Stimulated activated naive CD8-positive, alpha-beta T cell treated with anti-CD3 and anti-CD28 coated beads, Interleukin-15, amount 100 ng/mL, for 72 hours (primary cell): ENCODE data around the gene KPNA3.

Experiments used
- ATAC-seq: fragments of 150-1000 bp; cut with Tn5 transposase; 2 replicates; pipeline ENCODE4 v1.10.0; 2021; ENCODE audit warnings: mild to moderate bottlenecking, moderate library complexity
- DNase-seq, 2 donors: peaks; one replicate each; pipeline ENCODE4 v3.0.0; 2021 to 2022
- H3K27ac Mint-ChIP-seq, 2 donors: one replicate each; pipeline ENCODE4 v1.8.0; 2022; ENCODE audit warnings: mild to moderate bottlenecking in 2 of 2, mixed read lengths in 2 of 2, moderate library complexity in 2 of 2
- H3K27me3 Mint-ChIP-seq: one replicate; pipeline ENCODE4 v1.8.0; 2022; ENCODE audit warnings: mixed read lengths
- H3K4me1 Mint-ChIP-seq: one replicate; pipeline ENCODE4 v1.8.0; 2022; ENCODE audit warnings: mild to moderate bottlenecking, mixed read lengths
- H3K4me3 Mint-ChIP-seq, 2 donors: one replicate each; pipeline ENCODE4 v1.8.0; 2022; ENCODE audit warnings: mild to moderate bottlenecking in 2 of 2, mixed read lengths in 2 of 2, moderate library complexity in 1 of 2
- H3K9me3 Mint-ChIP-seq, 2 donors: one replicate each; pipeline ENCODE4 v1.8.0; 2022; ENCODE audit warnings: mixed read lengths in 2 of 2

KPNA3 gene

DNA sequence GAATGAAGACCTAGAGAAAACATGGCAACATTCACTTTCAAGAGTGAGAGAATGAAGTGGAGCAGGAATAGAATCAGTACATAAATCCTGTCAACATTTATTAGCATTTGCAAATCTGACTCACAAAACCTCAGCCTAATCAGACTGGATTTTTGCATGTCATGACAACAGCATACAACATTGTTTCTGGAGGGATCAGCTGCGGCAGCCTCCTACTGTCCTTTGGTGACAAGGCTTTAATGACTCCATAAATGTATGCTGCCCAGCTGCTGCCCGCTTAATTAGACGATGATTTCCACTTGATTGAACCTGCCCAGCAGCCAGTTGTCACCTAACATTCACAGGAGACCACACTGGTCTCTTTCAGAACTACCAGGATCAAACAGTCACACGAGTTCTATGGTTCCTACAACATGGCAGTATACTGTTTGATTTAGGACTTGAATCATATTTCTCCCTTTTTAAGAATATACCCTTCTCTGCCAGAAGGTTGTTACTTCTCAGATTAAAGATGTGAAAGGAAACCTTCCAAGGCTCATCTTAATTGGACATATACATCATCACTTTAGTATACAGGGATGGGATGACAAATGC is 110.5 kb downstream of the KPNA3 start:
- no peak for DNase-seq
- Mint-ChIP-seq H3K4me3 (no peak overlapping the region), H3K27ac (no peak overlapping the region)

GRCh38 chr13:49679246-49679645 is 113.2 kb downstream of the KPNA3 start:
- Mint-ChIP-seq H3K9me3 (no peaks in the 10 kb centered on the region), H3K4me3 (no peak overlapping the region), H3K27me3 (no peaks in the 10 kb centered on the region), H3K4me1 (peaks cover 10% of the 10 kb centered on the region), H3K27ac (peak overlapping the region; percentile 42 to 65)
- ATAC-seq = no peak
- DNase-seq = no peak

More for the DNA sequence above, 110.5 kb downstream of the KPNA3 start:
- Mint-ChIP-seq H3K9me3 (no peaks in the 10 kb centered on the region), H3K27me3 (no peaks in the 10 kb centered on the region), H3K4me1 (peaks cover 26% of the 10 kb centered on the region)
- no peak for ATAC-seq

DNA sequence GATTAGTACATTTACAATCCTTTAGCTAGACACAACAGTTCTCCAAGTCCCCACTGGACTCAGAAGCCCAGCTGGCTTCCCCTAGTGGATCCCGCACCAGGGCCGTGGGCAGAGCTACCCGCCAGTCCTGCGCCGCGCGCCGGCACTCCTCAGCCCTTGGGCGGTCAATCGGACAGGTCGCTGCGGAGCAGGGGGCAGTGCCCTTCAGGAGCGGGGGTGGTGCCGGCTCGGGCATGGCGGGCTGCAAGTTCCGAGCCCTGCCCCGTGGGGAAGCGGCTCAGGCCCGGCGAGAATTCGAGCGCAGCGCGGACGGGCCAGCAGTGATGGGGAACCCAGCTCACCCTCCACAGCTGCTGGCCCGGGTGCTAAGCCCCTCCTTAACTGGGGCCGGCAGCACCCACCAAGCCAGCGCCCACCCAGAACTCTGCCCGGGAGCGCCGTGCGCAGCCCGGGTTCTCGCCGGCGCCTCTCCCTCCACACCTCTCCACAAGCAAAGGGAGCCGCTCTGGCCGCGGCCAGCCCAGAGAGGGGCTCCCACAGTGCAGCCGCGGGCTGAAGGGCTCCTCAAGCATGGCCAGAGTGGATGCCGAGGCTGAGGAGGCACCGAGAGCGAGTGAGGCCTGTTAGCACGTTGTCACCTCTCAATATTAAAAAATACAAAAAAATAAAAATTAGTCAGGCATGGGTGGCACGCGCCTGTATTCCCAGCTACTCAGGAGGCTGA is 114.1 kb downstream of the KPNA3 start:
- Mint-ChIP-seq H3K27me3 (no peaks in the 10 kb centered on the region), H3K27ac (no peak overlapping the region), H3K4me3 (no peak overlapping the region), H3K4me1 (peaks cover 1% of the 10 kb centered on the region), H3K9me3 (no peaks in the 10 kb centered on the region)
- DNase-seq (no peak), ATAC-seq (no peak)

DNA sequence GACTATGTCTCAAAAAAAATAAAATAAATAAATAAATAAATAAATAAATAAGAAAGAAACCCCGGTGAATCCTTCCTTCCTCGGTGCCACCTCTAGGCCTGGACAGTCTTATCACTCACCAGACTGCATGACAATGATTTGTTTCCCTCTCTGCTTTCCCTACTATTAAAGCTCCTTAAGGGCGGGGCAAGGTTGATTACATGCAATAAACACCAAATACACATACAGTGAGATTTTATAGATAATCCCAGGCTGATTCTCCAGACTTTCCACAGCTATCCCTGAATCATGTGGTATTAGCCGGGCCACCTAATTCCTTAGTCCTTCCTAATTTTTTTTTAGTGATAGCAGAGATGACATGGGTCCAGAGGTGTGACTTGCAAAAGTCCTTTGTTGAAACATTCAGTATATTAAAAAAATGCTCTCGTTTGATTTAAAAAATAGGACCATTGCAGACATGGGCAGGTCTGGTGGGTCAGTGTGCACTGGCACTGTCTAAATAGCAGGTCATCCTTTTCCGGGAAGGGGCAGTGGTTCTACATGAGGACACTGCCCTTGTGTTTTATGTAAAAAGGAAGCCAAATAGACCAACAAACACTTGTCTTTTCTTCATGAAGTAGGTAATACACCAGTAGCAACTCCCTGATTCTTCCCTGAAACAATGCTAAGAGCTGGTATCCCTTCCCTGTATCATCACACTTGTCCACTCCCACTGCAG is 115.7 kb downstream of the KPNA3 start:
- no peak for DNase-seq
- Mint-ChIP-seq H3K27ac (no peak overlapping the region), H3K4me3 (no peak overlapping the region), H3K27me3 (no peaks in the 10 kb centered on the region), H3K9me3 (no peaks in the 10 kb centered on the region), H3K4me1 (no peaks in the 10 kb centered on the region)
- ATAC-seq = no peak

DNA sequence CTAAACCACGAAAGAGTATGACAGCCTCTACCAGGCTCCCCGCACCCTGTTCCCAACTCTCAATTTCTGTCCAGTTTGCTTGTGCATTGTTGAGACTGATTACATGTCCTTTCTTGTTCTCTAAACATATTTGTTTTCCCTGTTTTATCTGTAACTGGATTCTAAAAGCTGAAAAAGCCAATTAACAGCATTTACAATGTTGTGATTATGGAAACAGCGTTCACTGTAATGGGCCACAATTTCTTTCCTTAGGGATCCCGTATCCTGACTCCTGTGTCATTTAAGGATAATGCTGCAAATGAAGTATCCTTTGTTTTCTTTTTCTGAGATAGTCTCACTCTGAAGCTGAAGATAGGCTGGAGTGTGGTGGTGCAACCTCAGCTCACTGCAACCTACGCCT is 121.7 kb downstream of the KPNA3 start:
- Mint-ChIP-seq H3K4me1 (no peaks in the 10 kb centered on the region), H3K27me3 (no peaks in the 10 kb centered on the region), H3K9me3 (no peaks in the 10 kb centered on the region), H3K27ac (no peak overlapping the region), H3K4me3 (no peak overlapping the region)
- DNase-seq = no peak
- ATAC-seq = no peak

DNA sequence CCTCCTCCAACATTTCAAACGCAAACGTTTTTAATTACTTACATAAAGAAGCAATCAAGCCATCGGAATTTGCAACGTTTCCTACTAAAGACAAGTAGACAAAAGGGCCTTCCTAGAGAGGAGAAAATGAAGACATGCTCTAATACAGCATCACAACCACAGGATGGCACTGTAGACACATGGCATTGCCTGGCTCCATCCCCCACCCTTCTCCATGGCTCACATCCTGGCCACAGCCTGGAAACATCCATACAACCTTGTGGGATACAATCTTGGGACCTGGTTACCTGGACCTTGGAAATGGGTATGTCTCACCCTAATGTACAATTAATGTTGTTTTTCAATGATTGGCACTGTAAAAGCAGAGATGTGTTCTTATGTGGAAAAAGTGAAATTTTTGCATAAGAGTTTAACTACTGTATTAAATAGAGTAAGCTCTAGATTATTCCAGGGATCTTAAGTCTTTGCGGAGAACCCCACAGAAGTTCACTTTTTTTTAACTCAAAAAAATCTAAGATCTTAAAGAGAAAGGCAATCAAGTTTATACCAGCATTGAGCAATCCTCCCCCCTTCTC is 122.7 kb downstream of the KPNA3 start:
- Mint-ChIP-seq H3K9me3 (no peaks in the 10 kb centered on the region), H3K4me3 (no peak overlapping the region), H3K27ac (no peak overlapping the region), H3K27me3 (no peaks in the 10 kb centered on the region), H3K4me1 (no peaks in the 10 kb centered on the region)
- no peak for DNase-seq
- peak; percentile 62 for ATAC-seq

- H3K27me3 Mint-ChIP-seq = no peaks in the 10 kb centered on the region
- DNase-seq (no peak), ATAC-seq (no peak)
- H3K9me3 Mint-ChIP-seq = no peaks in the 10 kb centered on the region
- no peaks in the 10 kb centered on the region for H3K4me1 Mint-ChIP-seq
- no peak overlapping the region for H3K27ac Mint-ChIP-seq
- H3K4me3 Mint-ChIP-seq = no peak overlapping the region
Observed at GRCh38 chr13:49667773-49668172, 124.7 kb downstream of the KPNA3 start.

DNA sequence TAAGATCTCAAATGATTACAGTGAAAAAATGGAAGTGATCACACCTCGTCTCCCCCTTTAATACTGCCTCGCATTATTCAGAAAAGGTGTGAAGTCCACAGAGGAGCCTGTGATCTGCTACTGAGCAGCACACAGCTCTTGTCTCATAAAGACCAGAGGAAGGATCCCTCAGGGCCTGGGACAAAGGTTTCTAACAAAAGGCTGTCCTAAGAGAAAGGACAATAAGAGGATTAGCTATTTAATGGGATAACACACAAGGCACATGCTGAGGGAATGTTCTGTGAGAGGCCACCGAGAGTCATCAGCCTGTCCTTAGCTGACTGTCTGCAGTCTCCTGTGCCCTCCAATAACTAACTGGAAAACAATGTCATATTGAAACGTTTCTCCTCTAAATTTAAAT is 127.9 kb downstream of the KPNA3 start:
- DNase-seq (no peak), ATAC-seq (no peak)
- H3K27ac Mint-ChIP-seq = no peak overlapping the region
- no peaks in the 10 kb centered on the region for H3K27me3 Mint-ChIP-seq
- H3K9me3 Mint-ChIP-seq = no peaks in the 10 kb centered on the region
- no peak overlapping the region for H3K4me3 Mint-ChIP-seq
- H3K4me1 Mint-ChIP-seq = no peaks in the 10 kb centered on the region

DNA sequence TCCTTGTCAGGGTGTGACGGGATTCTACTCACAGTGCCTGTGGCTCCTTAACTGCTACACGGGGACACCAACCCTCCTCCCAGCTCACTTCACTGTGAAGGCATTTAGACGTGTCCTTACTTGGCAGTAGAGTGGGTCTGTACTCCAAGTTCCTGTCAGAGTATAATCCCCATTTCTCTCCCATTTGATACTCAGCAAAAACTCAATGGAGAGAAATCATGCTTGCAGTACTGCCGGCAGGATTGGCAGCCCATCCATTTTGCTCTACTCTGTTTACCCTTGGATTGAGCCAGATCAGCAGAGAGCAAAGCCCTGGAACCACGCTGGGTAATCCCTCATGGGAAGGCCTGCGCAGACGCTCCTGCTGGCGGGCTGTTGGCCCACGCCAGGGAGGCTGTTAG is 135.2 kb downstream of the KPNA3 start:
- no peak for ATAC-seq
- Mint-ChIP-seq H3K9me3 (no peaks in the 10 kb centered on the region), H3K27ac (no peak overlapping the region), H3K27me3 (no peaks in the 10 kb centered on the region), H3K4me3 (no peak overlapping the region), H3K4me1 (no peaks in the 10 kb centered on the region)
- no peak for DNase-seq

- no peak for DNase-seq
- no peak for ATAC-seq
- Mint-ChIP-seq H3K9me3 (no peaks in the 10 kb centered on the region), H3K27ac (no peak overlapping the region), H3K27me3 (no peaks in the 10 kb centered on the region), H3K4me3 (no peak overlapping the region), H3K4me1 (no peaks in the 10 kb centered on the region)
Observed at GRCh38 chr13:49655906-49656305, 136.6 kb downstream of the KPNA3 start.

GRCh38 chr13:49654011-49654410 is 138.5 kb downstream of the KPNA3 start:
- H3K27me3 Mint-ChIP-seq = no peaks in the 10 kb centered on the region
- H3K9me3 Mint-ChIP-seq = no peaks in the 10 kb centered on the region
- DNase-seq = no peak
- H3K4me1 Mint-ChIP-seq = no peaks in the 10 kb centered on the region
- H3K27ac Mint-ChIP-seq = no peak overlapping the region
- ATAC-seq = no peak
- no peak overlapping the region for H3K4me3 Mint-ChIP-seq

DNA sequence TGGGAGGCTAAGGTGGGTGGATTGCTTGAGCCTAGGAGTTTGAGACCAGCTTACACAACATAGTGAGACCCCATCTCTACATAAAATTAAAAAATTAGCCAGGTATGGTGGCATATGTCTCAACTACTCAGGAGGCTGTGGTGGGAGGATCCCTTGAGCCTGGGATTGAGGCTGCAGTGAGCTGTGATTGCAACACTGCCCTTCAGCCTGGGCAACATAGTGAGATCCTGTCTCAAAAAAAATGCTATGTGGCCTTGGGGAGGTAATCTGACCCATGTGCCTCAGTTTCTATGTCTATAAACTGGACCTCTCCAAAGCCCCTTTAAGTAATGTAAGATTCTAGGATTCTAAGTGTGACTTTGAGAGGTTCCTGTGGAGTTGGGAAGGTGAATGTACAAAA is 139.0 kb downstream of the KPNA3 start:
- ATAC-seq (no peak), DNase-seq (no peak)
- H3K4me1 Mint-ChIP-seq = no peaks in the 10 kb centered on the region
- no peaks in the 10 kb centered on the region for H3K9me3 Mint-ChIP-seq
- no peaks in the 10 kb centered on the region for H3K27me3 Mint-ChIP-seq
- no peak overlapping the region for H3K4me3 Mint-ChIP-seq
- peak overlapping the region in 1 of 2 donors; percentile 7 for H3K27ac Mint-ChIP-seq

DNA sequence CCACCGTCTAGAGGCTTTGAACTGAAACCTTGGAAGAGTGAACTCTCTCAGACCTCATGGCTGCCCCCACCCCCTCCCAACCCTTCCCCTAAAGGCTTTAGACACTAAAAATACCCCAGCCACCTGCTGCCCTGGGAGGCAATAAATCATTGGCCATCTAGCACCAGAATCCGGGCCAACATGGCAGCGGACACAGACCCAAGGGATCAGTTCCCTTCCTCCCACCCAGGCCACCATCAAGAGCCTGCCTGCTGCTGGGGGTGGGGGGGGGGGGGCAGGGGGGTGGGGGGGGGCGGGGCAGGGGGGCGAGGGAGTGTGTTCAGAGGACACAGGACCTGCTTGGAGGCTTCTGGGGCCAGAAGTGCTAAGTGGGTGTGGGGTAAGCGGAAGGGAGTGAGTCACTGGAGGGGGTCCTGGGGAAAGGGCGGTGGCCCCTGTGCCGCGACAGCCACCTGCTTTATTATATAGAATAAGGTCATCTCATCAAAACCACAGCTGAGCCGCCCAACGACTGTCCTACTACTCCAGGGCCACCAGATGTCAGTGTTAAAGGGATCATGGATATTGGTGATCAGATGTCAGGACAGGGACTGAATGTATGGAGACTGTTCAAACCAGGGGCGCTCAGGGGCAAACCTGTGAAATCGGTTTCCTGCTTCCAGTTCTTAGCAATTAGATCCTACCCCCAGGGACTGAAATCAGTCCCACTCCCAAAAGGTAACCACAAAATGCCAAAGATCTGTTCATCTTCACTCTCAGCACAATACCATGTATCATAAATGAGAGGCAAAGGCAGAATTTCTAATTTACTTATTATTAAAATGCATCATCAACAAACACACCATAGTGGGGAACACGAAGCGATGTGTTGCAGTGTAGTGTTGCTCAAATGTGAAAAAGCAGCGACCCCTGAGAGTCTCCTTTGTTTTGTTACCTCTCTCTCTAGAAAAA is 139.9 kb downstream of the KPNA3 start:
- Mint-ChIP-seq H3K27ac (no peak overlapping the region), H3K4me3 (no peak overlapping the region), H3K4me1 (no peaks in the 10 kb centered on the region), H3K9me3 (no peaks in the 10 kb centered on the region), H3K27me3 (no peaks in the 10 kb centered on the region)
- ATAC-seq = peak; percentile 87
- peak in 1 of 2 donors; percentile 36 for DNase-seq

DNA sequence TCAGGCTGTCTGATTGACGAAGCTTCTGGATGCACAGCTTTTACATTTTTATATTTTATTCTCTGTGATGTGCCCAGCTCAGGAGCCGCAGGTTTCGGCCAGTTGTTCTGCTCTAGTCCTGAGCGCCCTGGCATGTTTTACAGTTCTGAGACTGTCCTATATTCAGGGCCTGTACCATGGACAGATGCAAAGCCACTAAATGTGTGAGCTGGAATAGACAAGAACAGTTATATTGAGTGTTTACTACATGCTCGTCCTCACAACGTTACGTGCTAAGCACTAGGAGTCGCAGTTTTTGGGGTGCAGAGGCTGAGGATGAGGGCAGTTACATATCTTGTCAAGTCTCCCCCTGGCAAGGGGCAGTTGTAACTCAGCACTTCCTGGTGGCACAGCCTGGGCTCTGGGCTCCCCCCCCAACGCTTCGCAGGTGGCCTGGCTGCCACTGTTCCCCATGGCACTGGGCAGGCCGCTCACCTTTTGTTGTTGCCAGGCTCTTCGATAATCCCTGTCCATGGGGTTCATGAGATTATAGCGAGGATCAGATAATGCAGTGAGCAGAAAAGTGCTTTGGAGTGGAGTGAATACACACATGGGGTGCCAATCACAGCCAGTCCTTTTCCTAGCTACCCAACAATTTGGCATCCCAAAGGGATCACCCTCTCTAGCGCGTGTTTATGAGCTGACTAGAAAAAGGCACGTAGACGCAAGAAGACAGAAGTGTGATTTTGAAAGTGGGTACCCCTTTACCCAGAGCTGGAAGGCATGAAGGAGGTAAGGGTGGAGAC is 140.7 kb downstream of the KPNA3 start:
- Mint-ChIP-seq H3K4me3 (no peak overlapping the region), H3K27ac (no peak overlapping the region), H3K4me1 (no peaks in the 10 kb centered on the region), H3K27me3 (no peaks in the 10 kb centered on the region), H3K9me3 (no peaks in the 10 kb centered on the region)
- DNase-seq (no peak), ATAC-seq (no peak)

GRCh38 chr13:49649963-49650312 is 142.5 kb downstream of the KPNA3 start:
- Mint-ChIP-seq H3K4me3 (no peak overlapping the region), H3K27me3 (no peaks in the 10 kb centered on the region), H3K9me3 (no peaks in the 10 kb centered on the region), H3K27ac (no peak overlapping the region), H3K4me1 (peaks cover 6% of the 10 kb centered on the region)
- ATAC-seq = no peak
- no peak for DNase-seq
